ENCODE measurements around the gene DAAM1.
A peak's percentile ranks its signal among the peaks of the same experiment; 100 is the strongest.

Gene DAAM1

DNA sequence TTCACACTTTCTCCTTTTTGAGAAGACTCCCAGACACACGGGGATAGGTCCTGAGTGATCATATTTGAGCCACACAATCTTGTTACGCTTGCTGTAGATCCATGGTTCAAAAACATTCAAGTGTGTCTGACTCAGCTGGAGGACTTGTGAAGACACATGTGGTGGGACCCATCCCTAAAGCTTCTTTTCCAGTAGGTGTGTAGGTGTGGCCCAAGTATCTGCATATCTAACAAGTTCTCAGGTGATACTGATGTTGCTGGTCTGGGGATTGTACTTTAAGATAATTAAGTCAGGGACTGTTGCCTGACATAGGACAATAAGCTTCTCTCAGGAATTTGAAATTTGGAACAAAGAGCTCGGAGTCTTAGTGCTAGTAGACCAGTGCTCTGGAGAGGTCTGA, 4.1 kb upstream of the DAAM1 start:
- in situ Hi-C loops (cut with HindIII; ENCODE audit: low pct_ligation_motif_present, low pct_unique_long_range_greater_than_20kb, low sequenced_read_pairs): no loop called here

DNA sequence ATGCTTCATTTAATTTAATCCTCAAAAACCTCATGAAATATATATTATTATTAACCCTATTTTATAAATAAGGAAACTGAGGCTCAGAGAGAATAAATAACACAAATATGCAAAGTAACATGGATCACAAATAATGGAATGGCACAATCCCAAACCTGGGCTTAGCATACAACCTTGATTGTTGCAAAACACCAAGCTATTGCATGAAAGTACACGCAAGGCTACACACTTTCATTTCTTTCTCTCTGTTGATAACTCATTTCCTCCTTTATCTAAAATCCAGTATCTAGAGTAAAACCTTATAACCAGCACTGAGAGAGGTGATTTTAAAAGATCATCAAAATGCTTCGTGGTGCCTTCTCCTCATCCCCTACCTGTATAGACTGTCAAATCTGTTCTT, 2.8 kb upstream of the DAAM1 start:
- no peak for DNase-seq
- in situ Hi-C loops (cut with HindIII; ENCODE audit: low pct_ligation_motif_present, low pct_unique_long_range_greater_than_20kb, low sequenced_read_pairs): no loop called here

More for the DNA sequence above, 4.1 kb upstream of the DAAM1 start:
- no peak for DNase-seq

DNA sequence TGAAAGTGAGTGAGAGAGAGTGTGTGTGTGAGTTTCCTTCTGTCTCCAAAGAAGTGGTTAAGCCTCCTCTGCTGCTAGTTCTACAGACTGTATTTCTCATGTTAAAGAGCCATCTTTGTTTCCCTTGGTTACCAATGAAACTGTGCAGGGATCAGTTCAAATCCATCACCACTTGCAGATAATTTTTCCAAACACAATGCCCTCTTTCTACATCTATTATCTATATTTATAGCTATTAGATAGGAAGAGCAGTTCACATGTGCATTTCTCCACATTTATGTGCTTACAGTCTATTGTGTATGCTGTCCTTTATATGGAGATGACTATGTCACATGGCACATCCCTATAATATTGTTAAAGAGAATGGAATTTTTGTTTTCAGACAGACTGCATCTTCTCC, 2.2 kb upstream of the DAAM1 start:
- in situ Hi-C loops (cut with HindIII; ENCODE audit: low pct_ligation_motif_present, low pct_unique_long_range_greater_than_20kb, low sequenced_read_pairs): no loop called here
- DNase-seq: no peak

DNA sequence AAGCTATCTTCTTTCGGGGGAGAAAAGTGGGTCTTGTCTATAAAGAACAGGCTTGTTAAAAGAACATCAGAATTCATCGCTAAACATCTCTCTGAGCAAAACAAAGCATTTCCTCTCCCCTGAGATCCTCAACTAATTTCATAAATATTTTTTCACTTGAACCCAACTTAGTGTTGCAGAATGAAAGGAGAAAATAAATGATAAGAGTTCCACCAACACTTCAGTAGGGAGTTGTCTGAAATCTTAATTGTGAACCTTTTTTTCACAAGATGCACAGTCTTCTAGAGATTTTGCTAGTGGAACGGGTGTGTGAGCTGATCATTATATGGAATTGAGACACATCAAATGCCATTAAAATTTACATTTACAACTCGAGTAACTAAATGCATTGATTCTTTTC, 1.3 kb upstream of the DAAM1 start:
- in situ Hi-C loops (cut with HindIII; ENCODE audit: low pct_ligation_motif_present, low pct_unique_long_range_greater_than_20kb, low sequenced_read_pairs): no loop called here

DNA sequence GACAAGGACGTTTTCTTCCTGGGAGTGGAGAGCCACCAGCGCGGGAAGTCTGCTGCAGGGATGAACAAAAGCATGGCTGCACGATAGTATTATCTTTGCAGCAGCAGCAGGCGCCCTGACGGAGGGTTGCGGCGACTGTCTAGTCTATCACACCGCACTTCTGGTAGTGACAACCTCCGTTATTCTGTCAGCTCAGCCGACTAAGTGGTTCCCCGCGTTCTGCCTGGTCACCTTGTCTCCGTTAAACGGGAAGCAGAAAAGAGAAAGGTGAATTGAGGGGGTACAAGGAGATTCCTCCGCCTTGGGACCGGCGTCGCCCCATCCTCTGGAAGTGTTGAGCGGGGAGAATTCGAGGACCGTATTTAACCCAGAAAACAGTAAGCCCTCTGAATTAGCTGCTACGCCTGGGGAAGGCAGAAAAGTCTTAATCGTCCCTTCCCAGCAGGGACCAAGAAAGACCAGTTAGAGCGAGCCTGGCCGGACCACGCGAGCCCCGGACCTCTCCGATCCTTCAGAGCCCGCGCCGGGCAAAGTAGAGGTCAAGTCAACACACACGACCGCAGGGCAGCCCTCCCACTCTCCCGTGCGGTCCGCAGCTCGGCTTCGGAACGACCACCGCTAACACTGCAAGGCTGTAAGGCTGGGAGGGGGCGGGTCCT, 536 bp upstream of the DAAM1 start:
- peak; percentile 9 for DNase-seq
- in situ Hi-C loops (cut with HindIII; ENCODE audit: low pct_ligation_motif_present, low pct_unique_long_range_greater_than_20kb, low sequenced_read_pairs): no loop called here

More for the DNA sequence above, 1.3 kb upstream of the DAAM1 start:
- no peak for DNase-seq

DNA sequence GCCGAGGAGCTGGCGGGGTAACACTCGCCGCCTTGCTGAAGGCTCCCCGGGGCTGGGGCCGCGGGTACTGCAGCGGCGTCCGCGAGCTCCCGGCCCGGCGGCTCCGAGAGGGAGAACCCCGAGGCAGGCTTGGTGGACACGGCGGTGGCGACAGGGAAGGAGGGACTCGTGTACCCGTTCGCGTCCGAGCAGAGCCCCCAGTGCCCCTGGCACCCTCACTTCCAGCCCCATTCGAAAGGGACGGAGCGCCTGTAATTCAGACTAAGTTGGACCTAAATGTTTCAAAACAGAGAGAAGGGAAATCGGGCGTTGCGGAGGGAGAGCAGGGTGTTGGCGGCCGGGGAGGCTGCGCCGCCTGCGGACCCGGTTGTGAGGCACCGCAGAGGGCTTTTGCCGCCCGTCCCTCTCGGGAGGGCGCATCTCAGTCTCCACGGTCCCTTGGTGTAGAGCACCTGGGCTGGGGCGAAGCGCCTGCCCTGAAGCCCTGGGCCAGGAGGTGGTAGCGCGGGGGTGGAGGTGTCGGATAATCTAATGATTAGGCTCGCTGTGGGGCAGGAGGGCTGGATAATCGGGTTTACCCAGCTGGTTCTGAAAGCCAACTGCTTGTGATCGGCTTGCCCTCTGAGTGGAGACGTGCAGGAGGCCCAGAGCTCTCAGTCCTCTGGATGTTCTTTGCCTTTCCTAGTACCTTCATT, 771 bp downstream of the DAAM1 start:
- peak; percentile 17 for DNase-seq
- in situ Hi-C loops (cut with HindIII; ENCODE audit: low pct_ligation_motif_present, low pct_unique_long_range_greater_than_20kb, low sequenced_read_pairs): no loop called here

DNA sequence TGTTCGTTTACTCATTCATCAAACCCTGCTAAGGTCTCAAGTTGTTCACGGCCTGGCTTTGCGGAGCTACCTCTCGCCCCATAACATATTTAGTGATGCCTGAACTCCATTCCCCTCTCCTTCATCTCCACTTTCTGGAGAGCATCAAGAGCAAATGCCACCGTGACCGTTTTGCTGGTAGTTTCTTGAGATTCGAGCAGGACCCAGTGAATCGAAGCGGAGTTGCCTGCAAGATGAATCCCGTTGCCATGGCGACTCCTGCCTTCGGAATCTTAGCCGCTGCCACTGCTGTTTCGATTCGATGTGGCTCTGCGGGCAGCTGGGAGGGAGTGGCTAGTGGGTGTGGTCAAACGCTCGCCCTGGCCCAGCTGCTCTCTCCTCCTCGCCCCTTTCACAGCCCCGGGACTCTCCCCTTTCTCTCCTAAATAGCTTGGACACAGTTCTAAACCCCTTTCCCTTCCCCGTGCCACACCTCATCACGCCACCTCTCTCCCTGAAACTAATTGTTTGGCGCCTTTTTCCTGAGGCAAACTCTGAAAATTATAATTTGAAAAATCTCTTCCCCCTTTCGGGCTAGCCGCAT, 1.4 kb downstream of the DAAM1 start:
- in situ Hi-C loops (cut with HindIII; ENCODE audit: low pct_ligation_motif_present, low pct_unique_long_range_greater_than_20kb, low sequenced_read_pairs): no loop called here
- DNase-seq: peak; percentile 91

DNA sequence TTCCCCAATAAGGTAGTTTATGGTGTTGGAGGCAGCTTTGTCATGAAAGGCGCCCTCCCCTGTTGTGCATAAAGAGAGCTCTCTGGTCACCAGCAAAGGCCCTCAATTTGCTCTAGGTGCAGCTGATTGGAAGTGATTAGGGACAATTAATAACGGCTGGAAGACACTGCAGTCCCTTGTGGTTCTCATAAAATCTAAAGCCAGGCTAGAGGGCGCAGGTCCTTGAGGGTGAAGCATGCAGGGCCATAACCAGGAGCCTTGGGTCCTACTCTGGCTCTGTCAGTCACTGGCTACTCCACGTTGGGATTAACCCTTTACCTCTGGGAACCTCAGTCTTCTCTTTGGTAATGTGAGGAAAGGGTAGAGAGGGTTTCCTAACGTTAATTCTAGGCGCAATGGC, 1.9 kb downstream of the DAAM1 start:
- DNase-seq: peak; percentile 32
- in situ Hi-C loops (cut with HindIII; ENCODE audit: low pct_ligation_motif_present, low pct_unique_long_range_greater_than_20kb, low sequenced_read_pairs): no loop called here

DNA sequence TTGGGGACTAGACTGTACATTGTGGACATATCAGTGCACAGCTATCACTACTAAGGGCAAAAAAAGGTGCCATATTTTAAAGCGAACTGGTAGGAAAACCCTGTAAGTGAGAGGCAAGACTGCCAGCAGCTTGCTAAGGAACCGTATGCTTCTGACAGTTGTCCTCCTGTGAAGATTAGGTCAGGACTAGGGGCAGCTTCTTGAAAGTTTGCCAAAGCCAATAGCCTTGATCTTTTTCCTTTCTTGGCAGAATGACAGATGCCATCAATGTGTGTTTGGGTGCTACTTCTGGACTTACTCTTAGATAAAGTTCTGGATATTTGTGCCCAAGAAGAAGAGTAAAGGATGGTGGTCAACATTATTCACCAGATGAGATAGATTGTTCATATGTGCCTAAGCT, 7.4 kb downstream of the DAAM1 start:
- in situ Hi-C loops (cut with HindIII; ENCODE audit: low pct_ligation_motif_present, low pct_unique_long_range_greater_than_20kb, low sequenced_read_pairs): no loop called here
- DNase-seq: no peak

DNA sequence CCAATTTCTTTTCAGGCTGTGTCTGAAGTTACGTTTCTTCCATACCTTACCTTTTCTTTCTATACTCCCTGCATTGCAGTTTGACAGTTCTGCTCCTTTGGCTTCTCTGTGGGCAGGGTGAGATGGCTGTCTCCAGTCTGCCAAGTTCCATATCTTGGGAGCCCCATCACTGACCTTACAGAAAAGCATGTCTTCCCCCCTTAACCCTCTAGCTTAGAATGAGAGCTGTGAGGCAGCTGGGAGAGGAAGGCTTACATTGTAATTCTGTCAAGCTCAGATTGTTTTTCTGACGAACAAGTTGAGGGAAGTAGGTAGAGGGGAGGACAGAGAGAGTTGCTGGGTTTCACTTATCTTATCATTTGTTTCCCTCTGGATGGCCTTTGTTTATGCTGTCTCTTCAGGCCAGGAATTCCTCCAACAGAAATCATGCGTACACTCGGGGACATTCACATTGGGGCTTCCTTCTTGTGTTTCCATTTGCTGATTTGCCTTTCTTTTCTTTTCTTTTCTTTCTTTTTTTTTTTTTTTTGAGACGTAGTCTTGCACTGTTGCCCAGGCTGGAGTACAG, 9.3 kb downstream of the DAAM1 start:
- DNase-seq: no peak
- in situ Hi-C loops (cut with HindIII; ENCODE audit: low pct_ligation_motif_present, low pct_unique_long_range_greater_than_20kb, low sequenced_read_pairs): no loop called here

DNA sequence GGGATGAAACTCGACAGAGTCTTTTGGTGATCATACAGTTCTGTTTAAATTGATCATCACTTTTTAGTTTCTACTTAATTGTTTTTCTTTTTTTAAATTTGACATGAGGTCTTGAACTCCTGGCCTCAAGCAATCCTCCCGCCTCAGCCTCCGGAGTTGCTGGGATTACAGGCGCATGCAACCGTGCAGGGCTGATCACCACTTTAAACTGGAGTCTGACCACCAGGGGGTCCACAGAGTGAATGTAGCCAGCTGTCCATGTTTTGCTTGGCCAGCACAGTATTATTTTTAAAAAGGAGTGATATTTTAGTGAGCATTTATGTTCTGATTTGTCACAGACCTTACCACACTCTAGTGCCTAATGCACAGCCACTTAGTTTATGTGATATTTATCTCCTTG, 10.7 kb downstream of the DAAM1 start:
- DNase-seq: no peak
- in situ Hi-C loops (cut with HindIII; ENCODE audit: low pct_ligation_motif_present, low pct_unique_long_range_greater_than_20kb, low sequenced_read_pairs): no loop called here

DNA sequence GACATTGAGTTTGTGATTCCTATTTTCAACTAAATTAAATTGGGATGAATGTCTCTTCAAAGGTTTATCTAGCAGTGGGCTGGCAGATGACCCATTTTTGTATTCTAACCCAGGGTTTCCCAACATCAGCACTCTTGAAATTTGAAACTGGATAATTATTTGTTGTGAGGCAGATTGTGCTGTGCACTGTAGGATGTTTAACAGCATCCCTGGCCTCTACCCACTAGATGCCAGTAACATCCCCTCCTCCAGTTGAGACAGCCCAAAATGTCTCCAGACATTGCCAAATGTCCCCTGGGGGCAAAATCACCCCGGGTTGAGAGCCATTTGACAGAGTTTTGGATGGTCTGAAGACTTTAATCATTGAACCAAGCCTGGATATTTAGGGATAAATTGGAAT, 11.1 kb downstream of the DAAM1 start:
- in situ Hi-C loops (cut with HindIII; ENCODE audit: low pct_ligation_motif_present, low pct_unique_long_range_greater_than_20kb, low sequenced_read_pairs): no loop called here
- no peak for DNase-seq

DNA sequence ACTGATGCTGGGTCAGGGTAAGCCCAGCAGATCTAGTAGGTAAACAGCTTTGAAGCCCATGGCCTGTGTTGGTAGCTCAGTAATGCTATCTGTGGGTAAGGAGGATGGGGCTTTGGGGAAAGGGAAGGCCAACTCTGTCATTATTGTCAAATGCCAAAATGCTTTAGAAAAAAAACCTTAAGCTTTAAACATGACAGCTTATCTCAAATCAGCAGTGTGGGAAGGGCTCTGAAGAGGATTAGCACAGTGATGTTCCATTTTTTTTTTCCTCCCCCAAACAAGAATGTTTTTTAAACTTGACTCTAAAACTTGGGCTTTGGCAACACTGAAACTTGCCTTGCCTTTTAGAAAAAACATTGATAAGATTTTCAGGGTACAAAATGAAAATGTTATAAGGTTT, 11.7 kb downstream of the DAAM1 start:
- DNase-seq: no peak
- in situ Hi-C loops (cut with HindIII; ENCODE audit: low pct_ligation_motif_present, low pct_unique_long_range_greater_than_20kb, low sequenced_read_pairs): no loop called here

DNA sequence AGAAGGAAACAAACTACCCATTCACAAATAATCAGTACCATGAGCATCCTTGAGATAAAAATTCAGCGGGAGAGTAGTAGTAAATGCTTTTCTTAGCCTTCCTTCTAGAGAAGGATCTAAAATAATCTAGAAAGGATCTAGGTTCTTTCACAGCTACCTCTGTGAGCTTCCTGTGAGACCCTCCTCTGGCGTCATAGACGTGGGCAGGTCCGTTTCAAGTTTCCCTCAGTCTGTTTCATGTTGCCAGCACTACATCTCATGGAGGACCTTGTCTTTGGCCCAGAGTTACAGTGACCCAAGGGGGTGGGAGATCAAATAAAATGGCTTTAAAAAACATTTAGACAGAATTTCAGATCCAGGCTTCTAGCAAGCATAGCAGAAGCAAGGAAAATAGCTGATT, 13.6 kb downstream of the DAAM1 start:
- in situ Hi-C loops (cut with HindIII; ENCODE audit: low pct_ligation_motif_present, low pct_unique_long_range_greater_than_20kb, low sequenced_read_pairs): no loop called here

DNA sequence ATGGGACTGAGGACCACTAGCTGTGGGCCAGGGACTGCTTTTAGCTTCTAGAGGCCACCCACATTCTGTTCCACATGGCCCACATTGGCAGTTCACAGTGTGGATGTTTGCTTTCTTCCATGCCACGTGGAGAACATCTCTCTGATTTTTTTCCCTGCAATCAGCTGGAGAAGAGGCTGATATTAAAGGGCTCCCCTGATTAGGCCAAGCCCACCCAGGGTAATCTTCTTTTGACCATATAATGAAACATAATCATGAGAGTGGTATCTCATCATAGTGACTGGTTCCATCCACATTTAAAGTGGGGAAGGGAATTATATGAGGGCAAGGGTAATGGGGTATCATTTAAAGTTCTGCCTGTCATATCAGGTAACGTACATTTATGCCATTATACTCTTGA, 15.8 kb downstream of the DAAM1 start:
- no peak for DNase-seq
- in situ Hi-C loops (cut with HindIII; ENCODE audit: low pct_ligation_motif_present, low pct_unique_long_range_greater_than_20kb, low sequenced_read_pairs): no loop called here

More for the DNA sequence above, 13.6 kb downstream of the DAAM1 start:
- no peak for DNase-seq

DNA sequence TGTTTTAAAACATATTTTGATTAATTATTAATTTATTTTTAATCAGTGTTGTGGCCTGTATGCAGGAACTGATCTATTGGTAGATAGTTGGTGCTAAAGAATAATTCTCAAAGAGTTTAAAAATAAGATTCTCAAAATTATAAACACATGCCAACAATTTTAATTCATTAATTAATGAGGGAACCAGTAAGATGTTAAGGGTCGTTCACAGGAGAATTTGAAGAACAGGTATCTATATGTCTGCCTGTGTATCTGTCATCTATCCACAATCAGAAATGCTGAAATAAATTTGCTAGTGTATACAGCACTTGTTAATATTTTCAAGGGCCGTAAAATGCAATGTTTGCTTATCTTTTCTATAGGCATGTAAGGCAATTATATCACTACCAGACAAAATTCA, 18.4 kb downstream of the DAAM1 start:
- DNase-seq: no peak
- in situ Hi-C loops (cut with HindIII; ENCODE audit: low pct_ligation_motif_present, low pct_unique_long_range_greater_than_20kb, low sequenced_read_pairs): no loop called here

DNA sequence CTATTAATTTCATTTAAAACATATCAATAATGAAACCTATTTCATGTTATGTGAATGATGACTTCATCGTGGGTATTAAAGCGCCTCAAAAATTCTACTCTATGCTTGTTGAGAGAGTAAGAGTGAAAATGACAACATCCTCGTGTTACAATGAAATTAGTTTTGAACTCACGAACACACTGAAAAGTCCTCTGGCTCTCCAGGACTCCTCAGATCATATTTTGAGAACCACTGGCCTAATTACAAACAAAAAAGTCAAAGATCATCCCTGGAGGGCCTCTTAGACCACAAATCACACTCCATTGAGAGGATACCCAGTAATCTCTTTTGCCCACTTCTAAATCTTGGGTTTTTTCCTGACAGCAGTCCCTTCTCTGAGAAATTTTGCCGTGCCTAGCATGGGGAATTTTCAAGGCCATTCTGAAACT, 19.1 kb downstream of the DAAM1 start:
- in situ Hi-C loops (cut with HindIII; ENCODE audit: low pct_ligation_motif_present, low pct_unique_long_range_greater_than_20kb, low sequenced_read_pairs): no loop called here
- DNase-seq: no peak

DNA sequence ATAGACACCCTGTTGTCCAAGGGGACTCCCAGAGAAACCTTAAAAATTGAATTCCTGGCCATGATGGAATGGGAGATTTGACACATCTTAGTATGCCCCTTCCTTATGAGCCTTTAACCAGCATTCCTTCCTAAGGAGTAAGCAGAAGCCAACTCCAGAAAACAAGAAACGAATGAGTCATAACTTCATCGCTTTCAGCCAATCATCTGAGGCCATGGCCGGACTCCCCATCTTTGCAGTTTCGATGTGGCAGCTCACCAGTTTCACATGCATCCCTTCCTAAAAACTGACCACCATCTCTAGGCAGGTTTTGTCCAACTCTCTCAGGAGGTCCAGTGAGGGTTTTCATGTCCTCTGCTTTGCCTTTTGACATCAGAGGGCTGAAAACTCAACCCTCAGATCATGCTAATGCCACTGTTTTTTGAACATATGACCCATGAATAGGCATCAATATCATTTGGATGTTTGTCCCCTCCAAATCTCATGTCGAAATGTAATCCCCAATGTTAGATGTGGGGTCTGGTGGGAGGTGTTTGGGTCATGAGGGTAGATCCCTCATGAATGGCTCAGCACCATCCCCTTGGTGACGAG, 19.9 kb downstream of the DAAM1 start:
- in situ Hi-C loops (cut with HindIII; ENCODE audit: low pct_ligation_motif_present, low pct_unique_long_range_greater_than_20kb, low sequenced_read_pairs): no loop called here
- DNase-seq: peak; percentile 81

DNA sequence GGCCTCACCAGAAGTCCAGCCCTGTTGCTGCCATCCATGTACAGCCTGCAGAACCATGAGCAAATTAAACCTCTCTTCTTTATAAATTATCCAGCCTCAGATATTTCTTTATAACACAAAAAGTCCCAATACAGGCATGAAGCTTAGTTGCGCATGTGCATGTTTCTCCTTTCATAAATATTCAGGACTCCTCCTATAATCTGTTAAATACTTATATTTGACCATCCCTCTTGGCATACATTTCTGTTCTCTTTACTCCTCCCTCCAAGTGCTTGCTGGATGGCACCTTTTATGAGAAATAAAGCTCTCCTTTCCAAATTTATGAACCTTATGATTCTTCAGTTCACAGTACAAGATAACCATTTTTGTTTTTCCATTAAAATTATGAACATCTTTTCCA, 20.5 kb downstream of the DAAM1 start:
- no peak for DNase-seq
- in situ Hi-C loops (cut with HindIII; ENCODE audit: low pct_ligation_motif_present, low pct_unique_long_range_greater_than_20kb, low sequenced_read_pairs): no loop called here
